Activated gamma-delta T cell (primary cell): ENCODE data around the gene KLF13.
A peak's percentile ranks its signal among the peaks of the same experiment; 100 is the strongest.

Source experiments
- DNase-seq: peaks from one replicate; lab custom pipeline; 2025; lab: John Stamatoyannopoulos, UW
- total RNA-seq, 2 donors: gene quantifications; one replicate each; lab custom pipeline; 2026; lab: John Stamatoyannopoulos, UW

KLF13 gene
- 752 to 812 reads per million in 2 donors for total RNA-seq

- peak; percentile 100 for DNase-seq
These were observed at the start of gene KLF13 for GRCh38 chr15:31326156-31326874. KLF13 (plus strand) TSS chr15:31326835; CDS start chr15:31327213, 378 bp downstream.

- DNase-seq: no peak
These were observed 49.1 kb upstream of the KLF13 start for GRCh38 chr15:31277335-31278060.

- no peak for DNase-seq
These were observed 48.6 kb upstream of the KLF13 start for GRCh38 chr15:31278061-31278445.

GRCh38 chr15:31278544-31279220 is 48.0 kb upstream of the KLF13 start:
- DNase-seq: no peak

- DNase-seq: no peak
These were observed 47.2 kb upstream of the KLF13 start for GRCh38 chr15:31279221-31280045.

- no peak for DNase-seq
These were observed 46.4 kb upstream of the KLF13 start for GRCh38 chr15:31280046-31280830.

- no peak for DNase-seq
These were observed 45.8 kb upstream of the KLF13 start for GRCh38 chr15:31280831-31281216.

- DNase-seq: no peak
These were observed 43.6 kb upstream of the KLF13 start for GRCh38 chr15:31283043-31283442.

GRCh38 chr15:31285772-31286261 is 40.8 kb upstream of the KLF13 start:
- no peak for DNase-seq

GRCh38 chr15:31291048-31291578 is 35.5 kb upstream of the KLF13 start:
- DNase-seq: no peak

- no peak for DNase-seq
These were observed 34.1 kb upstream of the KLF13 start for GRCh38 chr15:31292391-31293015.

- no peak for DNase-seq
These were observed 33.0 kb upstream of the KLF13 start for GRCh38 chr15:31293655-31294054.

- no peak for DNase-seq
These were observed 32.6 kb upstream of the KLF13 start for GRCh38 chr15:31294067-31294466.

GRCh38 chr15:31295658-31296057 is 31.0 kb upstream of the KLF13 start:
- DNase-seq: no peak

- DNase-seq: no peak
These were observed 30.4 kb upstream of the KLF13 start for GRCh38 chr15:31296219-31296645.

- DNase-seq: no peak
These were observed 29.7 kb upstream of the KLF13 start for GRCh38 chr15:31296646-31297574.

- DNase-seq: no peak
These were observed 28.8 kb upstream of the KLF13 start for GRCh38 chr15:31297575-31298456.

- no peak for DNase-seq
These were observed 27.9 kb upstream of the KLF13 start for GRCh38 chr15:31298707-31299172.
